ENCODE data around the gene C4A.

DNA sequence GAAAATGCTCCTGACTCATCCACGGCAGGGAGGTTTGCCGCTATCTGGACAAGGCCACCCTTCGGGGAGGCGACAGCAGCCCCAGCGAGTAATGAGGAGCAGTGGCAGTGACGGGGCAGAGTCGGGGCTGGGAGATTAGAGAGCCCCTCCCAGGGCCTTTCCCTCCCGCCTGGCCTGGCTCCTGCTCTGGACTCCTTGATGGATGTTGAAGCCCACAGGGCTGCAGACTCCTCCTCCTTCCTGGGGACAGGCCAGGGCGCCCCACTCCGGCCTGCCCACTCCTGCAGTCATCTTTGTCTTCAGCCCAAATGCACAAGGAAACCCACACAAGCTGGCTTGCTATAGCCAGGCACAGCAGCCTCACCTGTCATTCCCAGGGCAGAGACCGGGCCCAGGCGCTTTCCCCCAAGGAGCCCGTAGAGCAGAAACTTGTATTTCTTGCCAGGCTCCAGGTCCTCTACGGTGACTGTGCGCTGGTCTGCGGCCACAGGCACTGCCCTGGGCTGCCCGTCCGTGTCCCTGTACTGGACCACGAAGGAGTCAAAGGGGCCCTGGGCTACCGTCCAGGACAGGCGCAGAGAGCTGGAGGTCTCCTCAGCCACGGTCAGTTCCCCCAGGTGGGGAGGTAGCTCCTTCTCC, 64.1 kb downstream of the C4A start:
- TF ChIP-seq, protein P1, sequence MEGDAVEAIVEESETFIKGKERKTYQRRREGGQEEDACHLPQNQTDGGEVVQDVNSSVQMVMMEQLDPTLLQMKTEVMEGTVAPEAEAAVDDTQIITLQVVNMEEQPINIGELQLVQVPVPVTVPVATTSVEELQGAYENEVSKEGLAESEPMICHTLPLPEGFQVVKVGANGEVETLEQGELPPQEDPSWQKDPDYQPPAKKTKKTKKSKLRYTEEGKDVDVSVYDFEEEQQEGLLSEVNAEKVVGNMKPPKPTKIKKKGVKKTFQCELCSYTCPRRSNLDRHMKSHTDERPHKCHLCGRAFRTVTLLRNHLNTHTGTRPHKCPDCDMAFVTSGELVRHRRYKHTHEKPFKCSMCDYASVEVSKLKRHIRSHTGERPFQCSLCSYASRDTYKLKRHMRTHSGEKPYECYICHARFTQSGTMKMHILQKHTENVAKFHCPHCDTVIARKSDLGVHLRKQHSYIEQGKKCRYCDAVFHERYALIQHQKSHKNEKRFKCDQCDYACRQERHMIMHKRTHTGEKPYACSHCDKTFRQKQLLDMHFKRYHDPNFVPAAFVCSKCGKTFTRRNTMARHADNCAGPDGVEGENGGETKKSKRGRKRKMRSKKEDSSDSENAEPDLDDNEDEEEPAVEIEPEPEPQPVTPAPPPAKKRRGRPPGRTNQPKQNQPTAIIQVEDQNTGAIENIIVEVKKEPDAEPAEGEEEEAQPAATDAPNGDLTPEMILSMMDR (IDR thresholded peaks at IDR 0.05; ENCODE audit: insufficient read depth, low read length, poor library complexity, severe bottlenecking): no peak
- no peak for TF ChIP-seq EZH2phosphoT487 (conservative IDR thresholded peaks at IDR 0.05; ENCODE audit: low read length)

Data from SU-DHL-6 (cell line).